ENCODE results near the gene ABCA1. TPM values are rescaled to one million over a fixed set of nuclear protein-coding genes. Genes with fewer than 3 reads are reported as not detected.
"Not testable (repeated sequence)": the region's sequence is repeated elsewhere in the genome, so short reads cannot be mapped to it uniquely, and the experiment has no call there.

The ABCA1 gene
- total RNA-seq, 2 donors from 2014 or later, result 5.7 to 21.7 TPM

DNA sequence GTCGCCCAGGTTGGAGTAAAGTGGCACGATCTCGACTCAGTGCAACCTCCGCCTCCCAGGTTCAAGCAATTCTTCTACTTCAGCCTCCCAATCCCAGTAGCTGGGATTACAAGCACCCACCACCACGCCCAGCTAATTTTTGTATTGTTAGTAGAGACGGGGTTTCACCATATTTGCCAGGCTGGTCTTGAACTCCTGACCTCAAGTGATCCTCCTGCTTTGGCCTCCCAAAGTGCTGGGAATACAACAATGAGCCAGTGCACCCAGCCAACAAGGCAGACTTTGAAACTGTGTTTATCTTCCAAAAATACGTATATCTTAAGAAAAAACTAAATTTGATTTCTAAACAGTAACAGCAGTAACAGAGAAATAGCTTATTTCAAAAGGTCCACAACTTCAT, 5.2 kb downstream of the ABCA1 start:
- H3K36me3 Mint-ChIP-seq; ATAC-seq; H3K9me3 Mint-ChIP-seq; H3K27ac Mint-ChIP-seq; DNase-seq (ENCODE audit: low spot score in 2 of 2): not testable (repeated sequence)

DNA sequence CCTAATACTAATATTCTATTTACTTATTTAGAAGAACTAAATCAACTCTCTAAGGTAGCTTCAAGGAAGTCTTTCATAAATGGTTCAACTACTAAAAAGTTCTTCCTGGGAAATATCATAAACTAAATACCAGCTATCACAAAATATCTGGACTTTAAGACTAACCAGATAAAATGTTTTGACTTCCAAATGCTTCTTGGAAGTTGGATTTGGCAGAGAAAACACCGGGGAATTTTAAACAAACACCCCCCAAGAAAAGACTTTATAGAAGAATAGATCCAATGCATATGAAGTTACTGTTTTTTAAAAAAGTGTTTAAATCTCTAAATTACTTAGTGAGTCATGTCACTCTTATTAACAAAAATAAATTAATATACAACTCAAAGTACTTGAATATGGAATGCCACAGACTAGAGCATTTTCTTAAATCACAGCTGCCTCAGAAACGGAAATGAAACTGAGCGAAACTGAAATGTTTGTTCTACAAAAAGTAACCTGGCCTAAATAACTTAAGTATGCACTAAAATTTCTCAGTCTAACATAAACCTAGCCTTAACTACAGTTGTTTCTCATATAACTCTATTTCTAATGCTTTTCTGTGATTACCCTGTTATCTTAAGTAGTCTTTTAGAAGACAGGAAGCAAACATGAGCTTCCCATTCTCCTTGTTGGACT, 6.8 kb downstream of the ABCA1 start:
- no peaks in the 10 kb centered on the region for H3K9me3 Mint-ChIP-seq
- H3K36me3 Mint-ChIP-seq, result no peaks in the 10 kb centered on the region
- H3K27ac Mint-ChIP-seq, result no peak overlapping the region

DNA sequence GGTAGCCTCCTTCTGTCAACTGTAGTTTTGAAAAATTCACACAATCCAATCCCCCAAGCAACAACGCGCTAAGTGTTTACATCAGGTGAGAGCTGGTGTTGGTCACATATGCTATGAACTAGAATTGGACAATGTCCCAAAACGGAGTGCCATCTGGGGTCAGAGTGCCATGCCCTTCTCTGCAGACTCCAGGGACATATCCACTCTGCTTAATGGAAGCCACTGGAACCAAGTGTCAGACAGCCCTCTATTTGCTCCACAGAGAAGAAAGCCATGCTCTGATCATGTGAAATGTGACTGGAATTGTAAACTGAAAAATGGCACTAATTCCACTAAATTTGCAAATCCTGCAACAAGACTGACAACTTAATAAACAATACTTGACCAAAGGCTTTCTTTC, 12.2 kb downstream of the ABCA1 start:
- Mint-ChIP-seq H3K27ac (no peak overlapping the region), H3K9me3 (no peaks in the 10 kb centered on the region), H3K36me3 (no peaks in the 10 kb centered on the region)
- ATAC-seq (no peak), DNase-seq (ENCODE audit: low spot score in 2 of 2) (no peak)

More for the DNA sequence above, 6.8 kb downstream of the ABCA1 start:
- DNase-seq (ENCODE audit: low spot score in 2 of 2), result no peak
- ATAC-seq, result no peak

DNA sequence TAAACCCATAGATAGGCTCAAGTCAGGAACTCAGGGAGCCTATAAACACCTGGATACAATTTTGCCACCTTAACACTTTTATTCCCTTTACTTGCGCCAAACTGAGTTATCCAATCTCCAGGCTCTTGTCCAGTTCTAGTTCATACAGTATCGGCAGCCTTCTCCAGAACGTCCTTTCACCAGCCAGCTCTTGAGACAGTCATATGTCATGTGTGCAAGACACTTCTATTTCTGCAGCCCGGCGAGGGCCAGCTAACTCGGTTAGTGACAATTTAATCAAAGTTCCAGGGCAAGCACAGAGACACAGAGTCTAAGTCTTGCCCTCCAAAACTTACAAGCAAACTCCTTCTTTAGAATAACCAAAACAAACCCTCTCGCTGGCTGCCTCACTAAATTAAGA, 12.9 kb downstream of the ABCA1 start:
- Mint-ChIP-seq H3K9me3 (no peaks in the 10 kb centered on the region), H3K36me3 (no peaks in the 10 kb centered on the region), H3K27ac (peak overlapping the region in 1 of 2 donors; percentile 44)
- ATAC-seq, result no peak
- DNase-seq (ENCODE audit: low spot score in 2 of 2), result no peak

DNA sequence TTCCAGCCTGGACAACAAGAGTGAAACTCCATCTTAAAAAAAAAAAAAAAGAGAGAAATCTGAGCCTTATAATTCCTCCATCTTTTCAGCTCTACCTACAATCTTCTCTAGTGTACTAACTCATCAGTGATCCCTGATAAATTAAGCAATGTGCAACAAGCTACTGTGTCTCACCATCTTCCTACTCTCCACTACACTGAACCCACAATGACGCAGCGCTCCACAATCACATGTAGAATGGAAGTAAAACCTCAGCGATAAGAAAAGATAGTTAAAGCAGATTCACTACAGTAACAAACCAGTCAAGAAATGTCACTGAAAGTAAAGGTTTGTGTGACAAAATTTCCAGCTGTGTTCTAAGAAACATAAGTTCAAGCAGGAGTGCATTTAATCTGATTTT, 13.5 kb downstream of the ABCA1 start:
- Mint-ChIP-seq H3K36me3 (no peaks in the 10 kb centered on the region), H3K27ac (peak overlapping the region in 1 of 2 donors; percentile 44), H3K9me3 (no peaks in the 10 kb centered on the region)
- DNase-seq (ENCODE audit: low spot score in 2 of 2) (no peak), ATAC-seq (peak in 1 of 2 donors; percentile 40)

DNA sequence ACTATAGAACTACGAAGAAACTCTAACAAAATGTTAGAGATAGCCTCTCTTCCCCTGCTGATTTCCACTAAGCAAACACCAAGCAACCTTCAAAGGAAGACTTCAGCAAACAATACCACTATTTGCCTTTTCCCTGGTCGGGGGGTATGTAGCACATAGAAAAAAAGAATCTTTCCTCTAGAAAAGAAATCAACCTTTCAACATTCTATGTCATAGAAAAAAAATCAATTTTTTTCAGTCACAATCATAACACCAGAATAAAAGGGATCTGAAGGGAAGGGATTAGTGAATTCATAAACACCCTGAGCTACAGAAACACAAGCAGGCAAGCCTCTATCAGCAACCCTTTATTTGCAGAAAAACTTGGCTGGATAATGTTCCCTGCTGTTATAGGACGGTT, 15.3 kb downstream of the ABCA1 start:
- DNase-seq (ENCODE audit: low spot score in 2 of 2) (no peak), ATAC-seq (no peak)
- Mint-ChIP-seq H3K36me3 (no peaks in the 10 kb centered on the region), H3K9me3 (no peaks in the 10 kb centered on the region), H3K27ac (no peak overlapping the region)

DNA sequence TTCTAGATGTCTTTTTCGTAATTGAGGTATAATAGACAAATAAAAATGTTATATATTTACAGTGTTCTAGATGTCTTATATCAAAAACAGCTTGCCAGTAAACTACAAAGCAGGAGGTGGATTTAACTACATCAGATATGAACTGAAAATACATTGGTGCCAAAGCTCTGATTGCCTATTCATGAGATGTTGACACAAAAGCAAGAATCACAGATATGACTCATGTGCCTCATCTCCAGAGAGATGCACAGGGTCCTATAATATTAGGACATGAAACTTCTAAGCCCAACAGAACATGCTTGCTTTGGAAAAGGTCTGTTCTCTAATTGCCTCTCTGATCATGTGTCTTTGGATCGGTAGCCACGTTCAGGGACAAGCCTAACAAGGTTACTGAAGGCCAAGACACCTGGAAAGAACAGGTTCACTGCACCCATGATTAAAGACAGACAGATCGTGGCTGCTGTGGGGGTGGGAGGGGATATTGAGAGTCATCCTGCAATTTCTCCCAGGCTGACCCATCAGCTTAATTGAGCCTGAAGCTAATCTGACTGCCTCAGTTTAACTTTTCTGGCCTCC, 16.8 kb downstream of the ABCA1 start:
- peak overlapping the region in 1 of 2 donors; percentile 33 for H3K27ac Mint-ChIP-seq
- H3K36me3 Mint-ChIP-seq, result no peaks in the 10 kb centered on the region
- peak in 1 of 2 donors; percentile 55 for ATAC-seq
- H3K9me3 Mint-ChIP-seq, result no peaks in the 10 kb centered on the region
- no peak for DNase-seq (ENCODE audit: low spot score in 2 of 2)

DNA sequence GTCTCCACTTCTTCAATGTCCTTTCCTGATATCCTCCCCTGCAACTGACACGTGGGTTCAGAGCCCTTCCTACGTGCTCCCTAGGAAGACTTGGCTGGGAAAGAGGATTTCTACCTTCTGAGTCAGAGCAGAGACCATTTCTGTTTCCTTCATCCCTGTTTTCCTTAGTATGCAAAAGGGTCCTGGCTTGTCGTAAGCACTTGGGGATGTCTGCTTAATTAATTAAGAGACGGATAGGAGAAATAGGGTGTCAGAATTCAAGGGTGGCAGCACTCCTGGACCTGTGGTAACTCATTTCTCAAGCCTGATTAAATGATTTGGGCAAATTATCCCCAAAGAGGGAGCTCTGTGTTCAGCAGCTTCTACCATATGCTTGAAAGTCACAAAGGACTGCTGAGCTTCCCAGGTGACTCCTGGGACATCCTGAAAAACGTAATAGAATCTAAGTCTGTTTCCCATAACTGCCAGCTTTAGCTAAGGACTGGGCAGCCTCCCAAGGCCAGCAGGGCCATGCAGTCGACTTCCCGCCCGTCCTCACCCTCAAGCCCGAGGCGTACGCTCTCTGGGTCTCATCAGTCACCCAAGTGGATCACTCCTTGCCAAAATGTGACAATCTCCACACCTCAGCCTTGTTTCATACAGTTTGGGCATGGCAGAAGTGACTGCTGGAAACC, 20.5 kb downstream of the ABCA1 start:
- Mint-ChIP-seq H3K9me3 (no peaks in the 10 kb centered on the region), H3K36me3 (no peaks in the 10 kb centered on the region), H3K27ac (no peak overlapping the region)
- DNase-seq (ENCODE audit: low spot score in 2 of 2), result no peak
- ATAC-seq, result no peak

DNA sequence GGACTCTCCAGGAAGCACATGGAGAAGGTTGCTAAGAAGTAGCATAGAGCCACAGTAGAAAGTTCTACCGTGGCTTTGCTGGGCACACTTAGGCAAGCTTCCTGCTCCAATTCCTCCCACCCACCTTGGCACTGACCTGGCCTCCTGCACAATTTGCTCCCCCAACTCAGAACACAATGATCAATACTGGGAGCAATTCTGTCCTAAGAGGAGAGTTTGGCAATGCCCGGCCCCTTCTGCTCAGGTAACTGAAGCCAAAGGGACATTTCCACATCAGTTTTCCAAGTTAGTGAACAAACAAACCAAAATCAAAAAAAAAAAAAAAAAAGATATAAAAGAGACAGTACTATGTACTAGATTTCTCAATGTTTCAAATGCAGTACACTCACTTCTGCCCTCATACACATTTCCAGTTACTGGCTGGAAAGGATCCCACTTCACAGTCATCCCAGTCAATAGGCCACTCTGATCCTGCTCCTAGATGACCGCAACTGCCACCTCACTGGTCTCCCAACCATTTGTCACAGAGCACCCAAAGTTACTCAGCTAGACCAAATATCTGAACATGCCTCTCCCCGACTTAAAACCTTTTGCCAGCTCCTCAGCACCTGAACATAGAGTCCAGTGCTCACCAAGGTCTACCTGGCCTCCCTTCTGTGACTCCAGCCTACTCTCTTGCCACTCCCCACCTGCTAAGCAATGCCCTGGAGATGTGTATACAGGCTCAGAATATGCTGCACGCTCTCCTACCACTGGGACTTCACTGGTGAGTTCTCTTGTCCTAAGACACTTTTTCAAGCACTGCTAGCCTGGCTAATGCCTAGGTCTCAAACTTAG, 21.3 kb downstream of the ABCA1 start:
- no peaks in the 10 kb centered on the region for H3K9me3 Mint-ChIP-seq
- ATAC-seq (peak in 1 of 2 donors; percentile 26), DNase-seq (ENCODE audit: low spot score in 2 of 2) (no peak)
- no peaks in the 10 kb centered on the region for H3K36me3 Mint-ChIP-seq
- no peak overlapping the region for H3K27ac Mint-ChIP-seq

DNA sequence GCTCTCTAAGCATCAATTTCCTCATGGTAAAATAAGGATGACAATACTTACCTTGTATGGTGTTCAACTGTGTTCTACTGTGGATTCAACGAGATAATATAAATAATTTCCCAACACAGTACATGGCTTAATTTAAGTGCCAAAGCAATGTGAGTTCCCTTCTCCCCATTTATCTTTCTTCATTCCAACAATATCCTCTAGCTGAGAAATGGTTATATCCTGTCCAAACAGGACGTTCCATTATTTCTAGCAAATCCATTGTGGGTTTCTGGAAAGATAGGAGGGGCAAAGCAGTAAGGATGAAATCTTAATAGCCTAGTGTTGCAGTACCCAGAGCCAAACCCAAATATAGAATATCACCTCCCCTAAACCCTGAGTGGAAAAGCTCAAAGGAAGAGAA, 22.0 kb downstream of the ABCA1 start:
- Mint-ChIP-seq H3K9me3 (no peaks in the 10 kb centered on the region), H3K36me3 (no peaks in the 10 kb centered on the region), H3K27ac (no peak overlapping the region)
- DNase-seq (ENCODE audit: low spot score in 2 of 2) (no peak), ATAC-seq (no peak)

DNA sequence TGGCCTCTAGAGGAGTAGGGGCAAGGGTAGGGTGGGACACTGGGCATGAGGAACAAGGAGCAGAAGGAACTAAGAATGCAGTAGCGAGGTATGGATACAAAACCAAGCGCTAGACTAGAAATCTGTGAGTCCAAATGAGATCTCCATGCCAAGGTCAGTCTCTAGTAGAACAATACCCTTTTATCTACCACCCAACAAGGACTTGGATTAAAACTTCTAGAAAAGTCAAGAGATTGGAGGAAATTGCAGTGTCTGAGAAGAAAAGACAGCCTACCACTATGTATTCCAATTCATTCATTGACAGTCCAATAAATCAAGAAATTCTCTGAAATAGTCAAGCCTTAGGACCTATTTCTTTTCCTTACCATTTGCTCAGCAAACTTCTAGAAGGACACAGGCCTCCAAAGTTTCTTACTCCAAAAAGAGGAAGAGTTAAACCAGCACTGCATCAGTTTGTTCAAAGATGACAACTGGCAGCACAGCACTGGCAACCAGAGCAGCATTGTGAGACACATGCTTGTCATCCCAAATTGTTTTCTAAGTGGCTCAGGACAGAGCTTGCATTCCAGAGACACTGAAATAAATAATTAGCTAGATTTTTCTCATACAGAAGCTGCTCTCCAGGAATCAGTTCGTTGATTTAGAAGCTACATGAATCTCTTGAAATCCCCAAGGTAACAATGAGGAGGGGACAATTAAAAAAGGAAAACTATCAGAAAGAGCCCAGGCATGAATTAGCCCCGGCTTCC, 22.6 kb downstream of the ABCA1 start:
- ATAC-seq, result no peak
- H3K27ac Mint-ChIP-seq, result no peak overlapping the region
- DNase-seq (ENCODE audit: low spot score in 2 of 2), result no peak
- H3K9me3 Mint-ChIP-seq, result no peaks in the 10 kb centered on the region
- no peaks in the 10 kb centered on the region for H3K36me3 Mint-ChIP-seq

DNA sequence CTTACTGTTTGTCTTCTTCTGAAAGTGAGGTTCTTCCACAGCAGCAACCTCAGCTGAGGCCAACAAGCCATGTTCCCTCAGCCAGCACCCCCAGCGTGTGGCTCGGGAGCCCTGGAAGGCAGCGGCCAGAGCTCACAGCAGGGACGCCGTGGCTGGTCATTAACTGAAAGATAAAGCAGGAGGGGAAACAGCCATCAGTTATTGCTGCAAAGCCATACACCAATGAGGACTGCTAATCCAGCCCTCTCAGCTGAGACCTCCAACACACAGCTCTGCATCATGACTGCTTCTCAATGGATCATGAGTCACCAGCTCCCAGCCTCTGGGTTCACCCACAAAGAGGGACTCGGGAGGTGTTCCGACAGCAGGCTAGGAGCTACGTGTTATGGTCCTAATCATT, 24.3 kb downstream of the ABCA1 start:
- DNase-seq (ENCODE audit: low spot score in 2 of 2) (no peak), ATAC-seq (no peak)
- no peak overlapping the region for H3K27ac Mint-ChIP-seq
- no peaks in the 10 kb centered on the region for H3K9me3 Mint-ChIP-seq
- H3K36me3 Mint-ChIP-seq, result no peaks in the 10 kb centered on the region

DNA sequence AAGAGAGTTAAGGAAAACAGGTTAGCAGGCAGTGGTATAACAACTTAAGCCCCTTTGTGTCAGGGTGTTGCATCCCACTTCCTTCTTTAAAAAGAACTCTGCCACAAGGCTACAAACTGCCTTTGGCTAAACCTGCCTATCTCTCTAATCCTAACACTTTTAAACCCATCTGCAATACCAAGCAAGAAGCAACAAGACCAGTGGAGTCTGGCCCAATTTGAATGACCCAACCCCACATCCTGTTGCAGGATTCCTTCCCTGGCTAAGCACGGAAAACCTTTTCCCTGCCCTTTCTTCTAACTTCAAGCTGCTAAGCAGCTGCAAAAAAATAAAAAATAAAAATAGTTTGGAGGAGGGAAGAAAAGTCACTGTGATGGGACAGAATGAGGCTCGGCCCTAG, 27.1 kb downstream of the ABCA1 start:
- Mint-ChIP-seq H3K36me3 (no peaks in the 10 kb centered on the region), H3K9me3 (no peaks in the 10 kb centered on the region), H3K27ac (no peak overlapping the region)
- ATAC-seq (no peak), DNase-seq (ENCODE audit: low spot score in 2 of 2) (no peak)

DNA sequence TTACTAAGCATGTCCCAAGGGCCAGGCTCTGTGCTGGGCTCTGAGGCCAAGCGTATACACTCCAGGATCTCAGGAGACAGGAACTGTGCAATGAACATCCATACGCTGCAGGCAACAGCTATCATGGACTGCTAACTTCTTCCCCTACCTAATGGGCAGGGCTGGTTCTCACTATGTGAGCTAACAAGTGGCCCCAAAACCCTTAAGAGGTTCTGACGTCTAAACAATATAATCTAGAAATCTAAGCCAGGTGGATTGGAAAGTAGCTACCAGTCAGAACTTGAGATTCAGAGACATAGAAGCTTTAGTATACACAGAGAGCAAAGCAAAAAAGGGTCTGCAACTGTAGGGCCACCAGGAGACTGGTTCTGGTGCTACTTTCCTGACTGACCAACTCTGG, 27.6 kb downstream of the ABCA1 start:
- H3K27ac Mint-ChIP-seq, result peak overlapping the region in 1 of 2 donors; percentile 22
- no peak for ATAC-seq
- no peak for DNase-seq (ENCODE audit: low spot score in 2 of 2)
- H3K36me3 Mint-ChIP-seq, result no peaks in the 10 kb centered on the region
- H3K9me3 Mint-ChIP-seq, result no peaks in the 10 kb centered on the region

DNA sequence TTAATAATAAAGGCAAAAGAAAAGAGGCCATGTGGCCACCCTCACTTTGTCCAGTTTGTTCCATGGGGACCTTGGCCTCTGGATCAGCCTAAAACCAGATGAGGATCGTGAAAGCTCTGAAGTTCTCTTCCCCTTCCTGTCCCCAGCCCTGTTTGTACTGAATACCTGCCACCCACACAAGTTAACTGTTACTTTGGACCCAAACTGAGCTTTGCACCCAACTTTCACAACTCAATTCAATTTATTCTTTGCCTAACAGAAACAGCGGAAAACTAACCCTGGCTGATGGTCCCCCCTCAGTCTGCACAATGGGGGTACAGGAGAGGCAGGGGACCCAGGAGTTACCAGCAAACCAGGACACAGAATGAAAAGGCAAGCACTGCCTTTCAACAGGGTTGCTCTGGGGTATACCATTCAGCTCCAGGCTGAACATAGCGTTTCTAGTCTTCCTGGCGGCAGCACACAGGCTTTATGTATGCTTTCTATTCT, 28.2 kb downstream of the ABCA1 start:
- DNase-seq (ENCODE audit: low spot score in 2 of 2) (no peak), ATAC-seq (no peak)
- H3K9me3 Mint-ChIP-seq, result no peaks in the 10 kb centered on the region
- peaks cover 0 to 4% of the 10 kb centered on the region in 2 donors for H3K36me3 Mint-ChIP-seq
- peak overlapping the region in 1 of 2 donors; percentile 11 for H3K27ac Mint-ChIP-seq

DNA sequence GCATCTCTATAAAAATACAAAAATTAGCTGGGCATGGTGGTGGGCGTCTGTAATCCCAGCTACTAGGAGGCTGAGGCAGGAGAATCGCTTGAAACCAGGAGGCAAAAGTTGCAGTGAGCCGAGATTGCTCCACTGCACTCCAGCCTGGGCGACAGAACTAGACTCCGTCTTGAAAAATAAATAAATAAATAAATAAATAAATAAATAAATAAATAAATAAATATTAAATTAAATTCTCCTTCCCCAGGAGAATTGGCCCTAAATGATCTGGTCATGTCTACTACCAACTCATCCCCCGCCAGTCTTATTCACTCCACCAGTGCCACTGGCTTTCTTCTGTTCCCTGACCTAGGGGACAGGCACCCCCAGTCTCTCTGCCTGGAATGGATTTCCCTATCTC, 29.6 kb downstream of the ABCA1 start:
- H3K36me3 Mint-ChIP-seq; H3K27ac Mint-ChIP-seq; DNase-seq (ENCODE audit: low spot score in 2 of 2); ATAC-seq; H3K9me3 Mint-ChIP-seq: not testable (repeated sequence)
